ENCODE measurements around the gene C7orf33.

Gene C7orf33

DNA sequence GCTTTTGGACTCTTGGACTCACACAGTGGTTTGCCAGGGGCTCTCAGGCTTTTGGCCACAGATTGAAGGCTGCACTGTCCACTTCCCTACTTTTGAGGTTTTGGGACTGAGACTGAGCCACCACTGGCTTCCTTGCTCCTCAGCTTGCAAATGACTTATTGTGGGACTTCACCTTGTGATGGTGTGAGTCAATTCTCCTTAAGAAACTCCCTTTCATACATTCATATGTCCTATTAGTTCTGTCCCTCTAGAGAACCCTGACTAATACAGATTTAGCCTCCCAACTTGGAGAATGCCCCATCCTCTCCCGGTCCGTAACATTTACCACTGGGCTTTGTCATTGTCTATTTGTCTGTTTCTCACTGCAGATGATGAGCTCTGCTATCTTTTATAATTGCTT lies 55.3 kb downstream of the C7orf33 start:
- TF ChIP-seq, protein P1, sequence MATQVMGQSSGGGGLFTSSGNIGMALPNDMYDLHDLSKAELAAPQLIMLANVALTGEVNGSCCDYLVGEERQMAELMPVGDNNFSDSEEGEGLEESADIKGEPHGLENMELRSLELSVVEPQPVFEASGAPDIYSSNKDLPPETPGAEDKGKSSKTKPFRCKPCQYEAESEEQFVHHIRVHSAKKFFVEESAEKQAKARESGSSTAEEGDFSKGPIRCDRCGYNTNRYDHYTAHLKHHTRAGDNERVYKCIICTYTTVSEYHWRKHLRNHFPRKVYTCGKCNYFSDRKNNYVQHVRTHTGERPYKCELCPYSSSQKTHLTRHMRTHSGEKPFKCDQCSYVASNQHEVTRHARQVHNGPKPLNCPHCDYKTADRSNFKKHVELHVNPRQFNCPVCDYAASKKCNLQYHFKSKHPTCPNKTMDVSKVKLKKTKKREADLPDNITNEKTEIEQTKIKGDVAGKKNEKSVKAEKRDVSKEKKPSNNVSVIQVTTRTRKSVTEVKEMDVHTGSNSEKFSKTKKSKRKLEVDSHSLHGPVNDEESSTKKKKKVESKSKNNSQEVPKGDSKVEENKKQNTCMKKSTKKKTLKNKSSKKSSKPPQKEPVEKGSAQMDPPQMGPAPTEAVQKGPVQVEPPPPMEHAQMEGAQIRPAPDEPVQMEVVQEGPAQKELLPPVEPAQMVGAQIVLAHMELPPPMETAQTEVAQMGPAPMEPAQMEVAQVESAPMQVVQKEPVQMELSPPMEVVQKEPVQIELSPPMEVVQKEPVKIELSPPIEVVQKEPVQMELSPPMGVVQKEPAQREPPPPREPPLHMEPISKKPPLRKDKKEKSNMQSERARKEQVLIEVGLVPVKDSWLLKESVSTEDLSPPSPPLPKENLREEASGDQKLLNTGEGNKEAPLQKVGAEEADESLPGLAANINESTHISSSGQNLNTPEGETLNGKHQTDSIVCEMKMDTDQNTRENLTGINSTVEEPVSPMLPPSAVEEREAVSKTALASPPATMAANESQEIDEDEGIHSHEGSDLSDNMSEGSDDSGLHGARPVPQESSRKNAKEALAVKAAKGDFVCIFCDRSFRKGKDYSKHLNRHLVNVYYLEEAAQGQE (IDR thresholded peaks at IDR 0.05; ENCODE audit: insufficient read depth in 1 of 2, low read depth in 2 of 2, low read length in 2 of 2): no peak
- TF ChIP-seq FOXP2 (optimal IDR thresholded peaks at IDR 0.05; ENCODE audit: borderline replicate concordance, extremely low read depth, extremely low read length, insufficient read depth) (no peak), TAF1 (IDR thresholded peaks at IDR 0.05; ENCODE audit: borderline replicate concordance, insufficient read depth, low read length) (no peak), POLR2AphosphoS5 (IDR thresholded peaks at IDR 0.05; ENCODE audit: low read depth, low read length) (no peak), SIN3A (IDR thresholded peaks at IDR 0.05; ENCODE audit: borderline replicate concordance, insufficient read depth, low read length) (no peak)

DNA sequence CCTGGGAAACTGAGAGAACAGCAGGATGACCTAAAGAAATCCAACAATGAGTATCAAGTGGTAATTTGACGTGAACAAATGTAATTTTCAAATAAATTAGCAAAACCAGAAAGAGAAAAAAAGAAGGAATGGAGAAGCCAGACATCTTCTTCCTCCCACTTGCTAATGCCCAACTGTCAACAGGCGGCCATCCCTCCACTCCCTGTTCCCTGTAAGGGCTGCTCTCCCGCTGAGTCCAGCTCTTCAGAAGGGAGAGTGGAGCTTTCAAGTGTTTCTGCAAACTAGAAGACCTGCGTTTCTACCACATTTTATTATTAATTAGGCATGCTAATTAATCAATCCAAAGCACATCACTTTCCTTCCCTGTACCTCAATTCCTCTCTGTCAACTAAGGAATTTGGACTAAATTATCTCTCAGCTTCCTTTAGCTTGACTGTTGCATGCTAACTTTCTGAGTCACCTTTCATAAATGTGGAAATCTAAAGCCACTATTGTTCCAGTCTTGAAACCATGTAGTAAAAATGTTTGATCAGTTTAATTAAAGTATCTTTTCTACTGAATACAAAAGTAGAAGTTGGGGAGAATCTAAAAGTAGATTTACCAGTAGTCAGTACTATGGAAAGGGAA lies 59.8 kb downstream of the C7orf33 start:
- TF ChIP-seq, protein P1 (IDR thresholded peaks at IDR 0.05; ENCODE audit: insufficient read depth in 1 of 2, low read depth in 2 of 2, low read length in 2 of 2): no peak
- no peak for TF ChIP-seq TAF1 (IDR thresholded peaks at IDR 0.05; ENCODE audit: borderline replicate concordance, insufficient read depth, low read length)
- no peak for TF ChIP-seq POLR2AphosphoS5 (IDR thresholded peaks at IDR 0.05; ENCODE audit: low read depth, low read length)
- no peak for TF ChIP-seq SIN3A (IDR thresholded peaks at IDR 0.05; ENCODE audit: borderline replicate concordance, insufficient read depth, low read length)
- TF ChIP-seq FOXP2 (optimal IDR thresholded peaks at IDR 0.05; ENCODE audit: borderline replicate concordance, extremely low read depth, extremely low read length, insufficient read depth): no peak

DNA sequence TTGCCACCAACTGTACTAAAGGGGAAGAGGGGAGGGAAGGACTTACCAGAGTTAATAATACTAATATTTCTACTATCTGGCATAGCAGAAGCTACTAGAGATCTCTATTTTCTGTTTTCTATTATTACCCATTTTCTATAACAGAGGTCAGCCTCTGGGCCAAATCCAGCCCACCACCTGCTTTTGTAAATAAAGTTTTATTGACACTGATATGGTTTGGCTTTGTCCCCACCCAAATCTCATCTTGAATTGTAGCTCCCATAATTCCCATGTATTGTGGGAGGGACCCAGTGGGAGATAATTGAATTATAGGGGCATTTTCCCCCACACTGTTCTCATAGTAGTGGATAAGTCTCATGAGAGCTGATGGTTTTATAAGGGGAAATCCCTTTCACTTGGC lies 62.2 kb downstream of the C7orf33 start:
- TF ChIP-seq SIN3A (IDR thresholded peaks at IDR 0.05; ENCODE audit: borderline replicate concordance, insufficient read depth, low read length) (no peak), FOXP2 (optimal IDR thresholded peaks at IDR 0.05; ENCODE audit: borderline replicate concordance, extremely low read depth, extremely low read length, insufficient read depth) (no peak), POLR2AphosphoS5 (IDR thresholded peaks at IDR 0.05; ENCODE audit: low read depth, low read length) (no peak), TAF1 (IDR thresholded peaks at IDR 0.05; ENCODE audit: borderline replicate concordance, insufficient read depth, low read length) (no peak)
- TF ChIP-seq, protein P1 (IDR thresholded peaks at IDR 0.05; ENCODE audit: insufficient read depth in 1 of 2, low read depth in 2 of 2, low read length in 2 of 2): no peak

DNA sequence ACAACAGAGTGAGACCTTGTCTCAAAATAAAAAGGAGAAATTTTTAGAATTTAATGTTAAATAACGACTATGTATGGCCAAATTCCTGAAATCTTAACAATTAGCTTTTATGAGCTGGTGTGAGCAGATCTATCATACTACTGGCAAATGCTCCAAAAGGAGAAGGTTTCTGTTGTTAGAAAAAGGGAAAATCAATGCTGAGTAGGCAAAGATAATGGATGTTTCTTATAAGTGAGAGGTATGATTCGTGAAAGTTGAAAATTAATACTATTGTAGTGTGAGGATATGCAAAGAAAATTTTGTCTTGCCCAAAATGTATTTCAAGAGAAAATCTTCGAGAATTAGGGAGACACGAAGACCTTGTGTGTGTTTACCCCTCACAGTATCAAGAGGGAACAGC lies 67.4 kb downstream of the C7orf33 start:
- no peak for TF ChIP-seq TAF1 (IDR thresholded peaks at IDR 0.05; ENCODE audit: borderline replicate concordance, insufficient read depth, low read length)
- TF ChIP-seq, protein P1 (IDR thresholded peaks at IDR 0.05; ENCODE audit: insufficient read depth in 1 of 2, low read depth in 2 of 2, low read length in 2 of 2): no peak
- no peak for TF ChIP-seq POLR2AphosphoS5 (IDR thresholded peaks at IDR 0.05; ENCODE audit: low read depth, low read length)
- TF ChIP-seq FOXP2 (optimal IDR thresholded peaks at IDR 0.05; ENCODE audit: borderline replicate concordance, extremely low read depth, extremely low read length, insufficient read depth): no peak
- no peak for TF ChIP-seq SIN3A (IDR thresholded peaks at IDR 0.05; ENCODE audit: borderline replicate concordance, insufficient read depth, low read length)
